Liver (tissue), 9 donors: Measurements from ENCODE around the gene ECM2. TPM values are rescaled to one million over a fixed set of nuclear protein-coding genes. Genes with fewer than 3 reads are reported as not detected.

Experiments used
- DNase-seq: peaks from one replicate; pipeline ENCODE4 v3.0.0-alpha.2; 2017; ENCODE audit warnings: low spot score
- H3K27ac ChIP-seq, 2 donors: one replicate each; pipeline ENCODE4 v1.7.0; 2013; ENCODE audit warnings: inconsistent platforms in 2 of 2, low read length in 2 of 2, control low read depth in 1 of 2, low read depth in 1 of 2, mild to moderate bottlenecking in 1 of 2
- H3K27me3 ChIP-seq, 4 donors: one replicate each; pipeline versions ENCODE4 v1.6.1 to v1.7.0; 2013; ENCODE audit warnings: low read length in 3 of 4, inconsistent platforms in 1 of 4, mild to moderate bottlenecking in 1 of 4, moderate library complexity in 1 of 4; ENCODE audit not compliant: control insufficient read depth in 4 of 4, insufficient read depth in 4 of 4
- H3K36me3 ChIP-seq, 4 donors: one replicate each; pipeline versions ENCODE4 v1.6.1 to v1.7.0; 2013; ENCODE audit warnings: low read length in 3 of 4, mild to moderate bottlenecking in 3 of 4, low read depth in 1 of 4, moderate library complexity in 1 of 4; ENCODE audit not compliant: control insufficient read depth in 4 of 4, insufficient read depth in 3 of 4
- H3K4me1 ChIP-seq, 4 donors: one replicate each; pipeline versions ENCODE4 v1.6.1 to v1.7.0; 2013; ENCODE audit warnings: low read length in 3 of 4, mild to moderate bottlenecking in 3 of 4, moderate library complexity in 1 of 4; ENCODE audit not compliant: control insufficient read depth in 4 of 4, insufficient read depth in 4 of 4
- H3K4me3 ChIP-seq, 3 donors: one replicate each; pipeline versions ENCODE4 v1.6.1 to v1.7.0; 2013; ENCODE audit warnings: low read length in 3 of 3, control low read depth in 1 of 3, low read depth in 1 of 3, mild to moderate bottlenecking in 1 of 3
- H3K9ac ChIP-seq, 2 donors: one replicate each; pipeline ENCODE4 v1.7.0; 2013; ENCODE audit warnings: low read length in 2 of 2, mild to moderate bottlenecking in 2 of 2, moderate library complexity in 2 of 2, control low read depth in 1 of 2, low read depth in 1 of 2
- H3K9me3 ChIP-seq, 4 donors: one replicate each; pipeline versions ENCODE4 v1.6.1 to v1.7.0; 2013; ENCODE audit warnings: low read length in 3 of 4; ENCODE audit not compliant: control insufficient read depth in 4 of 4
- EGR1 ChIP-seq, 2 donors: IDR thresholded peaks; 2 replicates each; pipeline ENCODE4 v1.6.1; 2016 to 2018; ENCODE audit warnings: antibody characterized with exemption in 2 of 2, low read depth in 2 of 2
- FOXA1 ChIP-seq: IDR thresholded peaks from 2 replicates; pipeline ENCODE4 v1.6.1; 2016; ENCODE audit warnings: antibody characterized with exemption
- FOXA2 ChIP-seq: IDR thresholded peaks from 2 replicates; pipeline ENCODE4 v1.6.1; 2016; ENCODE audit warnings: antibody characterized with exemption
- GABPA ChIP-seq, 2 donors: IDR thresholded peaks in 1 of 2; conservative IDR thresholded peaks in 1 of 2; 2 replicates each; pipeline ENCODE4 v1.6.1; 2016; ENCODE audit warnings: antibody characterized with exemption in 2 of 2, mild to moderate bottlenecking in 1 of 2, moderate library complexity in 1 of 2
- HNF4A ChIP-seq, 2 donors: conservative IDR thresholded peaks; 2 replicates each; pipeline ENCODE4 v1.6.1; 2016; ENCODE audit warnings: antibody characterized with exemption in 2 of 2, mild to moderate bottlenecking in 2 of 2
- HNF4G ChIP-seq: IDR thresholded peaks from 2 replicates; pipeline ENCODE4 v1.6.1; 2016; ENCODE audit warnings: antibody characterized with exemption
- JUND ChIP-seq, 2 donors: IDR thresholded peaks; 2 replicates each; pipeline ENCODE4 v1.6.1; 2016; ENCODE audit warnings: antibody characterized with exemption in 2 of 2
- NR2F2 ChIP-seq: IDR thresholded peaks from 2 replicates; pipeline ENCODE4 v1.6.1; 2016; ENCODE audit warnings: antibody characterized with exemption
- RAD21 ChIP-seq, 2 donors: IDR thresholded peaks; 2 replicates each; pipeline ENCODE4 v1.6.1; 2016; ENCODE audit warnings: antibody characterized with exemption in 2 of 2, mild to moderate bottlenecking in 2 of 2
- RXRA ChIP-seq, 2 donors: IDR thresholded peaks; 2 replicates each; pipeline ENCODE4 v1.6.1; 2017 to 2018; ENCODE audit warnings: antibody characterized with exemption in 2 of 2, mild to moderate bottlenecking in 1 of 2
- SP1 ChIP-seq: IDR thresholded peaks from 2 replicates; pipeline ENCODE4 v1.6.1; 2018; ENCODE audit warnings: antibody characterized with exemption, mild to moderate bottlenecking
- TAF1 ChIP-seq: conservative IDR thresholded peaks from 2 replicates; pipeline ENCODE4 v1.6.1; 2016; ENCODE audit warnings: antibody characterized with exemption, mild to moderate bottlenecking
- YY1 ChIP-seq: IDR thresholded peaks from 2 replicates; pipeline ENCODE4 v1.6.1; 2016; ENCODE audit warnings: antibody characterized with exemption, mild to moderate bottlenecking
- WGBS: extraction: QIAGEN DNeasy Blood & Tissue Kit; methylation state at CpG from one replicate; pipeline ENCODE4 v1.1.7; 2013; 5-methylcytosine and 5-hydroxymethylcytosine counted together
- polyA plus RNA-seq, 2 donors: library from polyadenylated mRNA; stranded (reverse) in 1 of 2; unstranded in 1 of 2; fragments of 200-250 nt in 1 of 2; fragments of >200 nt in 1 of 2; fragmentation: Nextera tagmentation in 1 of 2; extraction: Ambion mirVana in 1 of 2; gene quantifications; one replicate each; pipeline versions ENCODE4 v1.2.1 to v1.2.3, GENCODE V29; 2013 to 2015
- total RNA-seq, 2 donors: library from RNA; depleted of rRNA; stranded (reverse); fragments of >200 nt; gene quantifications; one replicate each; pipeline ENCODE4 v1.2.3, GENCODE V29; 2014
- TF ChIP-seq, protein P1 (sequence below): IDR thresholded peaks from 2 replicates; pipeline ENCODE4 v1.6.1; 2016; ENCODE audit warnings: antibody characterized with exemption
- TF ChIP-seq, protein P2 (sequence below): fragments of 150-350 bp; IDR thresholded peaks from 2 replicates; pipeline ENCODE4 v1.5.1; 2017; ENCODE audit warnings: improper control_type of control experiment, low read depth, low read length; ENCODE audit not compliant: missing input control
- TF ChIP-seq, protein P3 (sequence below): IDR thresholded peaks from 2 replicates; pipeline ENCODE4 v1.6.1; 2016; ENCODE audit warnings: antibody characterized with exemption
- TF ChIP-seq, protein P4 (sequence below): IDR thresholded peaks from 2 replicates; pipeline ENCODE4 v1.6.1; 2016; ENCODE audit warnings: antibody characterized with exemption, mild to moderate bottlenecking
- TF ChIP-seq, protein P5 (sequence below): IDR thresholded peaks from 2 replicates; pipeline ENCODE4 v1.6.1; 2016; ENCODE audit warnings: antibody characterized with exemption
- donor health status: healthy.
- donor health status: healthy.
- donor health status: healthy.
- donor health status: healthy.
- donor health status: healthy.

ECM2 gene
- total and polyA plus RNA-seq, 4 donors, result 11.6 to 42.0 (median 15.3) TPM

DNA sequence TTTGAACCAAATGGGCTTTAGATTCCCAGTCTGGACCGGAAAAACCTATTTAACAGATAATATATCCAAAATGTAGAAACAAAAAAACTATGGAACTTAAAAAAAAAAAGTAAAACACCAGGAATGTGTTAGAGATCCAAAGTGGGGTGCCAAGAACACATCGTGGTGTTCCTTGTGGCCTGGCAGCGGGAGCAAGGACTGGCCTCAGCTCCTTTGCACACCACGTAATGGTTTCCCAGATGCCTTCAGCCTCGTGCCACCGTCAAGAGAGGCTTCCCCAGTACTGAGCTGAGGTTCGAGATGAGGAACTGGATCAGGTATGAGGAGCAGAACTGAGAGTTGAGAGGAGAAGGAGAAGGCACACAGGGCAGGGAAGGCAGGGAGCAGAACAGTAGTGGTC, 57.0 kb downstream of the ECM2 start:
- no peak for TF ChIP-seq RAD21 (IDR thresholded peaks at IDR 0.05)
- no peak for TF ChIP-seq GABPA (IDR thresholded peaks at IDR 0.05 in 1 of 2, conservative IDR thresholded peaks at IDR 0.05 in 1 of 2)
- TF ChIP-seq, protein P1, sequence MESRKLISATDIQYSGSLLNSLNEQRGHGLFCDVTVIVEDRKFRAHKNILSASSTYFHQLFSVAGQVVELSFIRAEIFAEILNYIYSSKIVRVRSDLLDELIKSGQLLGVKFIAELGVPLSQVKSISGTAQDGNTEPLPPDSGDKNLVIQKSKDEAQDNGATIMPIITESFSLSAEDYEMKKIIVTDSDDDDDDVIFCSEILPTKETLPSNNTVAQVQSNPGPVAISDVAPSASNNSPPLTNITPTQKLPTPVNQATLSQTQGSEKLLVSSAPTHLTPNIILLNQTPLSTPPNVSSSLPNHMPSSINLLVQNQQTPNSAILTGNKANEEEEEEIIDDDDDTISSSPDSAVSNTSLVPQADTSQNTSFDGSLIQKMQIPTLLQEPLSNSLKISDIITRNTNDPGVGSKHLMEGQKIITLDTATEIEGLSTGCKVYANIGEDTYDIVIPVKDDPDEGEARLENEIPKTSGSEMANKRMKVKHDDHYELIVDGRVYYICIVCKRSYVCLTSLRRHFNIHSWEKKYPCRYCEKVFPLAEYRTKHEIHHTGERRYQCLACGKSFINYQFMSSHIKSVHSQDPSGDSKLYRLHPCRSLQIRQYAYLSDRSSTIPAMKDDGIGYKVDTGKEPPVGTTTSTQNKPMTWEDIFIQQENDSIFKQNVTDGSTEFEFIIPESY, result no peak
- TF ChIP-seq, protein P2, sequence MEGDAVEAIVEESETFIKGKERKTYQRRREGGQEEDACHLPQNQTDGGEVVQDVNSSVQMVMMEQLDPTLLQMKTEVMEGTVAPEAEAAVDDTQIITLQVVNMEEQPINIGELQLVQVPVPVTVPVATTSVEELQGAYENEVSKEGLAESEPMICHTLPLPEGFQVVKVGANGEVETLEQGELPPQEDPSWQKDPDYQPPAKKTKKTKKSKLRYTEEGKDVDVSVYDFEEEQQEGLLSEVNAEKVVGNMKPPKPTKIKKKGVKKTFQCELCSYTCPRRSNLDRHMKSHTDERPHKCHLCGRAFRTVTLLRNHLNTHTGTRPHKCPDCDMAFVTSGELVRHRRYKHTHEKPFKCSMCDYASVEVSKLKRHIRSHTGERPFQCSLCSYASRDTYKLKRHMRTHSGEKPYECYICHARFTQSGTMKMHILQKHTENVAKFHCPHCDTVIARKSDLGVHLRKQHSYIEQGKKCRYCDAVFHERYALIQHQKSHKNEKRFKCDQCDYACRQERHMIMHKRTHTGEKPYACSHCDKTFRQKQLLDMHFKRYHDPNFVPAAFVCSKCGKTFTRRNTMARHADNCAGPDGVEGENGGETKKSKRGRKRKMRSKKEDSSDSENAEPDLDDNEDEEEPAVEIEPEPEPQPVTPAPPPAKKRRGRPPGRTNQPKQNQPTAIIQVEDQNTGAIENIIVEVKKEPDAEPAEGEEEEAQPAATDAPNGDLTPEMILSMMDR, result no peak
- no peak for TF ChIP-seq TAF1
- TF ChIP-seq HNF4A (conservative IDR thresholded peaks at IDR 0.05), result no peak
- TF ChIP-seq JUND (IDR thresholded peaks at IDR 0.05), result no peak
- no peak for TF ChIP-seq SP1
- no peak for TF ChIP-seq RXRA (IDR thresholded peaks at IDR 0.05)
- TF ChIP-seq, protein P3, sequence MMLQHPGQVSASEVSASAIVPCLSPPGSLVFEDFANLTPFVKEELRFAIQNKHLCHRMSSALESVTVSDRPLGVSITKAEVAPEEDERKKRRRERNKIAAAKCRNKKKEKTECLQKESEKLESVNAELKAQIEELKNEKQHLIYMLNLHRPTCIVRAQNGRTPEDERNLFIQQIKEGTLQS, result no peak
- TF ChIP-seq FOXA2, result no peak
- no peak for TF ChIP-seq FOXA1
- TF ChIP-seq, protein P4, sequence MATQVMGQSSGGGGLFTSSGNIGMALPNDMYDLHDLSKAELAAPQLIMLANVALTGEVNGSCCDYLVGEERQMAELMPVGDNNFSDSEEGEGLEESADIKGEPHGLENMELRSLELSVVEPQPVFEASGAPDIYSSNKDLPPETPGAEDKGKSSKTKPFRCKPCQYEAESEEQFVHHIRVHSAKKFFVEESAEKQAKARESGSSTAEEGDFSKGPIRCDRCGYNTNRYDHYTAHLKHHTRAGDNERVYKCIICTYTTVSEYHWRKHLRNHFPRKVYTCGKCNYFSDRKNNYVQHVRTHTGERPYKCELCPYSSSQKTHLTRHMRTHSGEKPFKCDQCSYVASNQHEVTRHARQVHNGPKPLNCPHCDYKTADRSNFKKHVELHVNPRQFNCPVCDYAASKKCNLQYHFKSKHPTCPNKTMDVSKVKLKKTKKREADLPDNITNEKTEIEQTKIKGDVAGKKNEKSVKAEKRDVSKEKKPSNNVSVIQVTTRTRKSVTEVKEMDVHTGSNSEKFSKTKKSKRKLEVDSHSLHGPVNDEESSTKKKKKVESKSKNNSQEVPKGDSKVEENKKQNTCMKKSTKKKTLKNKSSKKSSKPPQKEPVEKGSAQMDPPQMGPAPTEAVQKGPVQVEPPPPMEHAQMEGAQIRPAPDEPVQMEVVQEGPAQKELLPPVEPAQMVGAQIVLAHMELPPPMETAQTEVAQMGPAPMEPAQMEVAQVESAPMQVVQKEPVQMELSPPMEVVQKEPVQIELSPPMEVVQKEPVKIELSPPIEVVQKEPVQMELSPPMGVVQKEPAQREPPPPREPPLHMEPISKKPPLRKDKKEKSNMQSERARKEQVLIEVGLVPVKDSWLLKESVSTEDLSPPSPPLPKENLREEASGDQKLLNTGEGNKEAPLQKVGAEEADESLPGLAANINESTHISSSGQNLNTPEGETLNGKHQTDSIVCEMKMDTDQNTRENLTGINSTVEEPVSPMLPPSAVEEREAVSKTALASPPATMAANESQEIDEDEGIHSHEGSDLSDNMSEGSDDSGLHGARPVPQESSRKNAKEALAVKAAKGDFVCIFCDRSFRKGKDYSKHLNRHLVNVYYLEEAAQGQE, result no peak
- TF ChIP-seq EGR1 (IDR thresholded peaks at IDR 0.05; ENCODE audit: low read depth in 2 of 2), result no peak
- no peak for TF ChIP-seq YY1
- no peak for TF ChIP-seq NR2F2
- TF ChIP-seq HNF4G, result no peak
- TF ChIP-seq, protein P5, sequence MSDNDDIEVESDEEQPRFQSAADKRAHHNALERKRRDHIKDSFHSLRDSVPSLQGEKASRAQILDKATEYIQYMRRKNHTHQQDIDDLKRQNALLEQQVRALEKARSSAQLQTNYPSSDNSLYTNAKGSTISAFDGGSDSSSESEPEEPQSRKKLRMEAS, result no peak
- no peaks in the 10 kb centered on the region for H3K36me3 ChIP-seq
- H3K9me3 ChIP-seq, result no peaks in the 10 kb centered on the region
- no peak overlapping the region for H3K27ac ChIP-seq
- 89% methylated on average over 7 of the region's 7 CpGs for WGBS
- no peaks in the 10 kb centered on the region for H3K27me3 ChIP-seq
- no peak overlapping the region for H3K9ac ChIP-seq
- DNase-seq, result no peak
- no peak overlapping the region for H3K4me3 ChIP-seq
- no peaks in the 10 kb centered on the region for H3K4me1 ChIP-seq
